Subcutaneous adipose tissue (tissue), 4 donors: Measurements from ENCODE around the gene ANAPC5. TPM values are rescaled to one million over a fixed set of nuclear protein-coding genes. Genes with fewer than 3 reads are reported as not detected.

Experiments
- total RNA-seq, 4 donors: library from RNA; depleted of rRNA; stranded (reverse); fragments of >200 nt; gene quantifications; one replicate each; pipeline ENCODE4 v1.1.0, GENCODE V29; 2016
- TF ChIP-seq, protein P1 (sequence below): fragments of 450-650 bp; IDR thresholded peaks from one replicate; pipeline ENCODE4 v1.5.1; 2016; ENCODE audit warnings: low read depth, mild to moderate bottlenecking, control low read depth, antibody characterized with exemption, moderate library complexity

ANAPC5 gene
- total RNA-seq, 4 donors from 2014 or later = 109 to 135 (median 127) TPM

DNA sequence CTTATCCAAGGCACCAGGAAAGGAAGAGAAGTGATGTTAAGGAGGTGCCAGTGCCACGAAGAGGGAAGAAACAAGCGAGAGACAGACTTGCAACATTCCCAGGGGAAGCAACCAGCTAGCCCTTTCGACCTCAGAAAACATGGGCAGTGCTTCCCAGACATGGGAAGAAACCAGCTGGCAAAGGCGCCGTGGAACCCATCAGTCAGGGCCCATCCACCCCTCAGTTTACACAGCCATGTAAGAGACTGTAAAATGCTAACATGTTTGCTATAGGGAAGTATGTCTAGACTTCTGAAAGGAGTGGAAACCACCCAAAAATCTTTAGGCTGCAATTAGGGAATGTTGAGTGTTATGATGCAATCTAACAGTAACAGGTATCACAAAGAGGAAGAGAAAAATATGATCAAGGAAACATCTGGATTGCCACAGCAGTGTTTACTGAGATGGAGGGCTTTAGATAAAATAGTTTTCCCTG, 26.3 kb downstream of the ANAPC5 start:
- TF ChIP-seq, protein P1, sequence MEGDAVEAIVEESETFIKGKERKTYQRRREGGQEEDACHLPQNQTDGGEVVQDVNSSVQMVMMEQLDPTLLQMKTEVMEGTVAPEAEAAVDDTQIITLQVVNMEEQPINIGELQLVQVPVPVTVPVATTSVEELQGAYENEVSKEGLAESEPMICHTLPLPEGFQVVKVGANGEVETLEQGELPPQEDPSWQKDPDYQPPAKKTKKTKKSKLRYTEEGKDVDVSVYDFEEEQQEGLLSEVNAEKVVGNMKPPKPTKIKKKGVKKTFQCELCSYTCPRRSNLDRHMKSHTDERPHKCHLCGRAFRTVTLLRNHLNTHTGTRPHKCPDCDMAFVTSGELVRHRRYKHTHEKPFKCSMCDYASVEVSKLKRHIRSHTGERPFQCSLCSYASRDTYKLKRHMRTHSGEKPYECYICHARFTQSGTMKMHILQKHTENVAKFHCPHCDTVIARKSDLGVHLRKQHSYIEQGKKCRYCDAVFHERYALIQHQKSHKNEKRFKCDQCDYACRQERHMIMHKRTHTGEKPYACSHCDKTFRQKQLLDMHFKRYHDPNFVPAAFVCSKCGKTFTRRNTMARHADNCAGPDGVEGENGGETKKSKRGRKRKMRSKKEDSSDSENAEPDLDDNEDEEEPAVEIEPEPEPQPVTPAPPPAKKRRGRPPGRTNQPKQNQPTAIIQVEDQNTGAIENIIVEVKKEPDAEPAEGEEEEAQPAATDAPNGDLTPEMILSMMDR = no peak

DNA sequence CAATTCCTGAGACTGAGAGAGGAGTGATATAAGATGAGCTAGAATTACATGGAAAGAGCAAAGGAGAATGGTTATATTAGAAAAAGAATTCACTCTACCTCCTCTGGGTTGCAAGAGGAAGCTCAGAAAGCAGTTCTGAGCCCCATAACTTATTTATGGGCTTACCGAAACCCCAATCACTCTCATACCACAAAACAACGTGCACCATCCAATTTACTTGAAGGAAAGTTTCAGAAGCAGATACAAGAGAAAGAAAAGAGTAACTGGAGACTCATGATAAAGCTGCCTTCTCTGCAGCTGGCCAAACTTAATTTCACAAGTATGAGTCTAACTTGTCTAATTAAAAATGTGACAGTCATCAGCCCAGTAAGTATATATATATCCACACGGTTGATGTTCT, 28.3 kb downstream of the ANAPC5 start:
- TF ChIP-seq, protein P1 = no peak

DNA sequence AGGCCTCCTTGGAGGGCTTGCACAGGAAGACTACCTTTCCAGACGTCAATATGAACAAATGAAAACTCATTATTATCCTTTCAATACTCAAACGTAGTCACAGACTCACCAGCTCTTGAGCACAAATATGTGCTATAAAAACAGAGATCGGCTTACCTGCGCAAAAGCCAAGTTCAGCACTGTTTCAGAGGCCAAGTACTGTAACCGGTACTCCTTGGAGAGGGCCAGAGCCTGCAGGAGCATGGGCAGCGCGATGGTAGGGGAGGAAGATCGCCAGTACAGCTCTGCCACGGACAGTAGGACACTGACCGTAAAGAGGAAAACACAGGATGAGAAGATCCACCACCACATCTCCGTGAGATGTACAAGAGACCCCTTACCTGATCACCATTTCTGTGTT, 34.1 kb downstream of the ANAPC5 start:
- TF ChIP-seq, protein P1 = no peak

DNA sequence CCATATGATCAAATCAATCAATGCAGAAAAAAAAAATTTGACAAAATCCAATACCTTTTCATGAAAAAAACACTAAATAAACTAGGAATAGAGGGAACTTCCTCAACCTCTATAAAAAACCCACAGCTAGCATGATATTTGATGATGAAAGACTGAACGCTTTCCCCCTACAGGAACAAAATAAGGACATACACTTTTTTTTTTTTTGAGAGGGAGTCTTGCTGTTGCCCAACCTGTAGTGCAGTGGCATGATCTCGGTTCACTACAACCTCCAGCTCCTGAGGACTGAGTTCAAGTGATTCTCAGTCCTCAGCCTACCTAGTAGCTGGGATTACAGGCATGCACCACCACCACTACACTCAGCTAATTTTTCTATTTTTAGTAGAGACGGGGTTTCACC, 37.8 kb downstream of the ANAPC5 start:
- TF ChIP-seq, protein P1 = no peak

DNA sequence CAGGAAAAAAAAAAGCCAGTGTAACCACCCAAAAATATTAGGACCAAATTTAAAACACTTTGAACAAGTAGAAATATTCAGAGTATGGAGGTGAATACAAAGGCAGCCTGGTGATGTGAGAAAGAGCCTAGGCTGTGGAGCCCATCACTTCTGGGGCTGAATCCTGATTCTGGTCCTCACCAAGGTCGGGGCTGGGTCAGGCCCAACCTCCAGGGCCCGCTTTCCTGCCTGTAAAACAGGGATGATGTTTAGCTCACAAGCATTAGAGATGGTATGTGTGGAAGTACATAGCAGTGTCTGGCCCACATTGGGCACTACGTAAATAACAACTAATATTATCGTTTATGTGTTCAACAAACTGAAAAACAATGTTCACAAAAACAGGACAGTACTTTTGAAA, 47.9 kb downstream of the ANAPC5 start:
- TF ChIP-seq, protein P1 = no peak

DNA sequence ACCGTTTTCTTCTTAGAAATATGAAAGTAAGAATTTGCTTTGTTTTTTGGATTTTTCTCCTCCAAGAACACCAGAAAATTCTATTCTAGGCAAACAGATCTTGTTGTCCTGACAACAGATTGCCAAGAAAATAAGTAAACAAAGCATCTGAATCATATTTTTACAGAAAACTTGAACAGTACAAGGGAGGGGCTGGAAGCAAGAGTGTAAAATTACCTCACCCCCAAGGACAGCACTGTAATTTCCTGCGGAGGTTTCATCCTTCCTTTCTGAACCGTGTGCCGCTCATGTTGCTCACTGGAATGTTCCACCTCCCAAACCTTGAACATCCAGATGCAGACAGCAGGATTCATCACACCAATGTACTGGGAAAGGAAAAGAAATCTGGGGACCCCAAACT, 50.3 kb downstream of the ANAPC5 start:
- TF ChIP-seq, protein P1 = no peak

DNA sequence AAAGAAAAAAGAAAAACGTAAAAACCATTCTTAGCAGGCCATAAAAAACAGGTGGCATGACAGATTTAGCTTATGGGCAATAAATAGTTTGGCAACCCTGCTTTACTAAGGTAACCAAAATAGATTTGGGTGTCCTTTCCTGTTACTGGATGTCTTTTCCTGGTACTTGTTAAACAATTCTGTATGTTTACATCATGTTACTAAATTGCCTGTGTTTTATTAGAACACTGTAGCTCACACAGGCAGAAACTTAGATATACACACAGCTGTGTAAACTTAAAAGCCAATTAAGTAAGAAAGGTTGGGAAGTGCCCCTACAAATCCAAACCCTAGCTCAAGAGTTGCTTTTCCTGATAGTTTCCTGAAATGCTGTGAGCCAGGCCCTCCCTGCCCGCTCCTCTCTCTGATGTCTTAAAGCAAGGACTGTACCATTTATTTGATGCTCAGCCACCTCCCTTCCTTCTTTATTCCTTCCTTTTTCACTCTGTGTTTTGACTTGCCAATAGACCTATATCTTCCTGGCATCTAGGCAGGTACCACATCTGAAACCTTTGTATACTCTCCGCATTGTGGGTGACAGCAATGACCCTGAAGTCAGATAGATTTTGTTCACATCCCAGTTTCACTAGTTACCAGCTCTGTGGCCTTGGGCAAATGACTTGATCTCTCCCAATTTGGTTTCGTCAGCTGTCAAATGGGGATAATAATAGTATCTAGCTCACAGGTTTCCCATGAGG, 52.0 kb downstream of the ANAPC5 start:
- TF ChIP-seq, protein P1 = no peak
